ENCODE results near the gene EFNA2. TPM values are rescaled to one million over a fixed set of nuclear protein-coding genes. Genes with fewer than 3 reads are reported as not detected.

Gene EFNA2
- total RNA-seq, 4 donors from 2014 or later = not detected

DNA sequence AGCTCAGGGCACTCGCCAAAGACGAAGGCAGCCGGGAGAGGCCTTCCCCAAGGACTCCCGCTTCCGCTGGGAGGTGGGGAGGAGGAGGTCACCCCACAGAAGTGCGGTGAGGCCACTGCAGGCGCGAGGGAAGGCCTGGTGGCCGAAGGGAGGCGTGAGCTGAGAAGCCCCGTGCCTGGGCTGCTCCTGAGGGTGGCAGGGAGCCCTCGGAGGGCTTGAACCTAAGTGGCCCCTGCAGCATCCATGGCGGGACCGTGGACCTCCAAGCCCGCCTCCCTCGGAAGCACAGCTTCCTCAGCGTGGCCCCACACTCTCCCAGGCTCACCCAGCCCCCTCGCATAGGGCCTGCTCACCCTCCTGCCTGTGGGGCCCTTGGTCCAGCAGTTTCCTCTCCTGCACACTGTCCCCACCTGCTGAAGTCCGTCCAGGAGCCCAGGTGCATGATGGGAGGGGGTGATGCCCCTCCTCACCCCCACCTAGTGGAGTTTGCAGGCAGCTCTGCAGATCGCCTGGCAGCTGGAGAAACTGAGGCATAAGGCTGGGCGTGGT lies 25.9 kb downstream of the EFNA2 start:
- Histone ChIP-seq H3K4me3 (no peak overlapping the region), H3K9me3 (no peaks in the 10 kb centered on the region), H3K4me1 (peaks cover 8 to 31% (median 18%) of the 10 kb centered on the region in 3 donors), H3K27ac (no peak overlapping the region), H3K36me3 (no peaks in the 10 kb centered on the region), H3K27me3 (peaks cover 0 to 78% (median 5%) of the 10 kb centered on the region in 4 donors)
- TF ChIP-seq, protein P1, sequence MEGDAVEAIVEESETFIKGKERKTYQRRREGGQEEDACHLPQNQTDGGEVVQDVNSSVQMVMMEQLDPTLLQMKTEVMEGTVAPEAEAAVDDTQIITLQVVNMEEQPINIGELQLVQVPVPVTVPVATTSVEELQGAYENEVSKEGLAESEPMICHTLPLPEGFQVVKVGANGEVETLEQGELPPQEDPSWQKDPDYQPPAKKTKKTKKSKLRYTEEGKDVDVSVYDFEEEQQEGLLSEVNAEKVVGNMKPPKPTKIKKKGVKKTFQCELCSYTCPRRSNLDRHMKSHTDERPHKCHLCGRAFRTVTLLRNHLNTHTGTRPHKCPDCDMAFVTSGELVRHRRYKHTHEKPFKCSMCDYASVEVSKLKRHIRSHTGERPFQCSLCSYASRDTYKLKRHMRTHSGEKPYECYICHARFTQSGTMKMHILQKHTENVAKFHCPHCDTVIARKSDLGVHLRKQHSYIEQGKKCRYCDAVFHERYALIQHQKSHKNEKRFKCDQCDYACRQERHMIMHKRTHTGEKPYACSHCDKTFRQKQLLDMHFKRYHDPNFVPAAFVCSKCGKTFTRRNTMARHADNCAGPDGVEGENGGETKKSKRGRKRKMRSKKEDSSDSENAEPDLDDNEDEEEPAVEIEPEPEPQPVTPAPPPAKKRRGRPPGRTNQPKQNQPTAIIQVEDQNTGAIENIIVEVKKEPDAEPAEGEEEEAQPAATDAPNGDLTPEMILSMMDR (IDR thresholded peaks at IDR 0.05) = no peak
- no peak for TF ChIP-seq POLR2A (IDR thresholded peaks at IDR 0.05)
- no peak for DNase-seq
- intact Hi-C loops (cut with DNase I) = no loop called here
- WGBS, 2 donors = 40 to 45% methylated on average over 1 to 2 of the region's 21 CpGs

GRCh38 chr19:1312767-1313694 lies 27.4 kb downstream of the EFNA2 start:
- TF ChIP-seq POLR2A (IDR thresholded peaks at IDR 0.05) = no peak
- TF ChIP-seq, protein P1 (IDR thresholded peaks at IDR 0.05) = no peak
- no peaks in the 10 kb centered on the region for H3K36me3 ChIP-seq
- no peak overlapping the region for H3K27ac ChIP-seq
- intact Hi-C loops (cut with DNase I) = no loop called here
- 38 to 55% methylated on average over 4 to 23 of the region's 61 CpGs for WGBS, 2 donors
- no peak overlapping the region for H3K4me3 ChIP-seq
- no peaks in the 10 kb centered on the region for H3K9me3 ChIP-seq
- DNase-seq = no peak
- peaks cover 8 to 31% (median 18%) of the 10 kb centered on the region in 3 donors for H3K4me1 ChIP-seq
- peaks cover 0 to 92% (median 5%) of the 10 kb centered on the region in 4 donors for H3K27me3 ChIP-seq

GRCh38 chr19:1313695-1314613 lies 28.3 kb downstream of the EFNA2 start:
- H3K27me3 ChIP-seq = peaks cover 0 to 97% (median 9%) of the 10 kb centered on the region in 4 donors
- H3K4me3 ChIP-seq = no peak overlapping the region
- H3K9me3 ChIP-seq = no peaks in the 10 kb centered on the region
- H3K4me1 ChIP-seq = peaks cover 8 to 34% (median 18%) of the 10 kb centered on the region in 3 donors
- H3K36me3 ChIP-seq = no peaks in the 10 kb centered on the region
- no peak for DNase-seq
- no peak for TF ChIP-seq POLR2A (IDR thresholded peaks at IDR 0.05)
- TF ChIP-seq, protein P1 (IDR thresholded peaks at IDR 0.05) = no peak
- intact Hi-C loops (cut with DNase I) = no loop called here
- WGBS, 2 donors = 28 to 32% methylated on average over 5 to 14 of the region's 32 CpGs
- H3K27ac ChIP-seq = no peak overlapping the region

DNA sequence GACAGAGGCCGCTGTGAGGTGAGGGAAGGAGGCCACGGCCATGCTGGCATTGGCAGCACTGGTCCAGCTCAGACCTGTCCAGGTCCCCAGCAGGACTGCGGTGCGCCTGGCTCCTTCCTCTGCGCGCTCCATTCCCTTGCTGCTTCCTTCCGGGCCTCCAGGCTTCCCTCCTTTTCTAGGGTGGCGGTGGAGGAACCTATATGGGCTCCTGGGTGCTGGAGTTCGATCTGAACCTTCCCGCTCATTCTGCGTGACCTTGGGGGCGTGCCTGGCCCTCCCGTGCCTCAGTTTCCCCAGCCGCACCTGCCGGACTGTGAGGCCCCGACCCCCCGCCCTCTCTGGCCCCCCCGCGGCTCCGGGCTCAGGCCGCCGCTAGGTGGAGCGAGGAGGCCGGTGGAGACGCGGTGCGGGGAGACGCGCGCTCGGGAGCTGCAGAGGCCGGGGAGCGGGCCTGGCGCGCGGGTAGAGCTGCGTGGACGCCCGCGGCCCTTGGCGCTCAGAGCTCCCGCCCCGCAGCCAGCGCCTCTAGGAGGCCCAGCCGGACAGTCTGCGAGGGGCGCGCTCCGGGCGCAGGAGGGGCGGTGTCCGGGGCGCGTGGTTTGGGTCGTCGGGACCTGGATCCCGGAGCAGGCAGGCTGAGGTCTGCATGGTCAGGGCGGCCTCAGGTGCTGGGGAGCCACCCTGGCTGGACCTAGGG lies 29.9 kb downstream of the EFNA2 start:
- H3K4me3 ChIP-seq = peak overlapping the region in 3 of 4 donors; percentile 2 to 54 (median 31)
- intact Hi-C loops (cut with DNase I) = no loop called here
- H3K36me3 ChIP-seq = no peaks in the 10 kb centered on the region
- H3K4me1 ChIP-seq = peaks cover 8 to 35% (median 18%) of the 10 kb centered on the region in 3 donors
- no peak for TF ChIP-seq POLR2A (IDR thresholded peaks at IDR 0.05)
- TF ChIP-seq, protein P1 (IDR thresholded peaks at IDR 0.05) = peak; percentile 38 to 70 (median 62)
- no peak overlapping the region for H3K27ac ChIP-seq
- 19 to 21% methylated on average over 8 to 11 of the region's 58 CpGs for WGBS, 2 donors
- H3K27me3 ChIP-seq = peaks cover 0 to 100% (median 11%) of the 10 kb centered on the region in 4 donors
- no peak for DNase-seq
- no peaks in the 10 kb centered on the region for H3K9me3 ChIP-seq

All from esophagus squamous epithelium (tissue), 5 donors.